Activated CD4-positive, alpha-beta T cell treated with anti-CD3 and anti-CD28 coated beads, Interleukin-2, amount 50 U/mL, for 48 hours (primary cell): ENCODE measurements around the gene ETS2.
A peak's percentile ranks its signal among the peaks of the same experiment; 100 is the strongest.
"Not testable (repeated sequence)": the region's sequence is repeated elsewhere in the genome, so short reads cannot be mapped to it uniquely, and the experiment has no call there.

Experiments used
- DNase-seq, 2 experiments: peaks; one replicate each; pipeline ENCODE4 v3.0.0-alpha.2; 2020

The ETS2 gene

DNA sequence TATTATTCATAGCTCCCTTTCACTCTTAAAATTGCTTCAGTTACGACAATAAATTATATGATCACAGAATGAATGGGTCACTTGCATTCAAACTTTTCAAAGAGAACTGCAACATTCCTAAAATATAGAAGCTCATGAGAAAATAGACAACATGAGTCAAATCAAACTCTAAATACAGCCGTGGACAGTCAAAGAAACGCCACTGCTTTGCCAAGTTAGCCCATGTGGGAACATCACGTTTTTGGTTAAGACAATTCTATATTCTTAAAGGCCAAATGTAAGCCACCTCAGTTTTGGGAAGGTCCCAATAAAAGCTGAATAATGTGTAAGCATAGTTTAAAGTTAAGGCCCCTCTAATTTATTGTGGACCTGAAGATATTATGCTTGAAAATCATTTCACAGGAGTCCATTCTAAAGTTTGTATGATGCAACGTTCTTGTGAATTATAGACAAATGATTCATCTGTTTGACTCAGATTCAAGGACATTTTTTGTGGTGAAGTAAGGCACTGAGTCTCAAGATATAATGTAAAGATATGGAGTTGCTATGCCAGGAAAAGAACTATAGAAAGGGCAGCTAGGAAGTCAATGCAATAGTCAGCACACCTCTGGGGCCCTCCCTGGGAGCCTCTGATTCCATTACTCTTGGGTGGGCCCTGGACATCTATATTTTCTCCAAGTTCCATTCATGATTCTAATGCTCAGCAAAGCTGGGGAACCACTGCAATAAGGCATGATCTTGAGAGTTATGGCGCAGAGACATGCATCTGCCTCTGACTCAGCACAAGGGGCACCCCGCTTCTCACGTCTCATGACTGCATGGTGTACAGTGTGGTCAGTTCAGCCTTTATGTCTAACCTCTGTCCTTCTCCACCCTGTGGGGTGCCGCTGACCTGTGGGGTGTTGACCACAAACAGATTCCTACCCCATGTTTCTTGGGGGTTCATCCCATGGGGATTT lies 33.9 kb downstream of the ETS2 start:
- peak; percentile 13 to 27 for DNase-seq

DNA sequence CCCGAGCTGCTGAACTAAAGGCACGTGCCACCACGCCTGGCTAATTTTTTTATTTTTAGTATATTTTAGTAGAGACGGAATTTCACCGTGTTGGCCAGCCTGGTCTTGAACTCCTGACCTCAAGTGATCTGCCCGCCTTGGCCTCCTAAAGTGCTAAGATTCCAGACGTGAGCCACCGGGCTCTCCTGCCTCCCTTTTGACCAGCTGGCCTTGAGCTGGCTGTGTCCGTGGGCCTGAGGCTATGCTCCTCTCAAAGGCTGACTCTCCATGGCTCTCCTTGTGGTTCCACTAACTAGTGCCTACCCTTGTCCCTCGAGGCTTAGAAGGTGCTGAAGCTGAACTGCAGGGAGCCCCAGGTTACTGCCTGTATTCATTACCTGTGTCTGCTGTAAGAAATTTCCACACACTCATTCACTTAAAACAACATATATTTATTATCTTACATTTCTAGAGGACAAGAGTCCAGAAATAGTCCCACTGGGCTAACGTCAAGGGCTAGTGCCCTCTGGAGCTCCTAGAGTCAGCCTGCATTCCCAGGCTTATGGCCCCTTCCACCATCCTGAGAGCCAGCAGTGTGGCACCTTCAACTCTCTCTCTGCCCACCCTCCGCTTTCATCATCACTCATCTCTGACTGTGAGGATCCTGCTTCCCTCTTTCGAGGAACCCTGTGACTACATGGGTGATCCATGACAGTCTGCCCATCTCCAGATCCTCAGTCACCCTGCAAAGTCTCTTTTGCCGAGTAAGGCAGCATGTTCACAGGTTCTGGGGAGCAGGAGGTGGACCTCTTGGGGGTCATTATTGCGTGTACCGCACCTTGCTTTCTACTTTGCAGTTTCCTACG lies 34.9 kb downstream of the ETS2 start:
- no peak for DNase-seq

DNA sequence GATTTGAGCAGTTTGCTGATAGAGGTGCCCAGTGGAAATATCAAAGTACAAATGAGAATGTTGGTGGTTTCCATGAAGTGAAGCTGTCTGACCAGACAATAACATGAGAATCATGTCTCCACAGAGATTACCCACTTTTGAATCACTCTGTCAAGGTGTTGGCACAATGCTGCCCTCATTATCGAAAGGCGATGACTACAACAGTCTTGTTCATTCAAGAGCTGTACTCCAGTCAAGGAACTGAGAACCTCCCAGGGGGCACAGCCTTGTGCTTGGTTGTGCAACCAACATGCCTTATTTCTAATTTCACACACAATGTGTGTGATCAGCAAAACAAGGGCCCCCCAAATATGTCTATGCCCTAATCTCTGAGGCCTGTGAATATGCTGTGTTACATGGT lies 35.7 kb downstream of the ETS2 start:
- DNase-seq: no peak

DNA sequence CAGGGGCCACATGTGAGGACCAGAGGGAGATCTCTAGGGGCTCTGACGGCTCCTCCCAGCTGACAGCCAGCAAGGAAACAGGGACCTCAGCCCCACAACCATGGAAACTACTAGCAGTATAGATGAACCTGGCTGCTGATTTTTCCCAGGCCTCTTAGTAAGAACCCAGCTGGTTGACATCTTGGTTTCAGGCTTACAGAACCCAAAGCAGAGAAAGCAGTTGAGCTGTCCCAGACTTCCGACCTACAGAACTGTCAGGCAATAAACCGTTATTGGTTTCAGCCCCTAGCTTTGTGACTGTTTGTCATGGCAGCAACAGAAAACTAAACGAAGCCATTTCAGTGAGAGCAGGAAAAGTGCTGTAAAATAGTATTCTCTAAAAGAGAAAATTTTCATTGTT lies 36.4 kb downstream of the ETS2 start:
- no peak for DNase-seq

DNA sequence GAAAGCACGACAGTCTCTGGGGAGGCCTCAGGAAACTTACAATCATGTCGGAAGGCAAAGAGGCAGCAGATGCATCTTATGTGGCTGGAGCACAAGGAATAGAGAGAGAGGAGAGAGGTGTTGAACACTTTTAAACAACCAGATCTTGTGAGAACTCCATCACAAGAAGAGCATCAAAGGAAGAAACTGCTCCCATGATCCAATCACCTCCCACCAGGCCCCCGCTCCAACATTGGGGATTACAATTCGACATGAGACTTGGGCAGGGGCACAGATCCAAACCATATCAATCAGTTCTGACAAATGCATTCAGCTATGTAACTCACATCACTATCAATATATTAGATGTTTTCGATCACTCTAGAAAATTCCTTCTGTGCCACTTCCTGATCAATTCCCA lies 37.6 kb downstream of the ETS2 start:
- DNase-seq: no peak

DNA sequence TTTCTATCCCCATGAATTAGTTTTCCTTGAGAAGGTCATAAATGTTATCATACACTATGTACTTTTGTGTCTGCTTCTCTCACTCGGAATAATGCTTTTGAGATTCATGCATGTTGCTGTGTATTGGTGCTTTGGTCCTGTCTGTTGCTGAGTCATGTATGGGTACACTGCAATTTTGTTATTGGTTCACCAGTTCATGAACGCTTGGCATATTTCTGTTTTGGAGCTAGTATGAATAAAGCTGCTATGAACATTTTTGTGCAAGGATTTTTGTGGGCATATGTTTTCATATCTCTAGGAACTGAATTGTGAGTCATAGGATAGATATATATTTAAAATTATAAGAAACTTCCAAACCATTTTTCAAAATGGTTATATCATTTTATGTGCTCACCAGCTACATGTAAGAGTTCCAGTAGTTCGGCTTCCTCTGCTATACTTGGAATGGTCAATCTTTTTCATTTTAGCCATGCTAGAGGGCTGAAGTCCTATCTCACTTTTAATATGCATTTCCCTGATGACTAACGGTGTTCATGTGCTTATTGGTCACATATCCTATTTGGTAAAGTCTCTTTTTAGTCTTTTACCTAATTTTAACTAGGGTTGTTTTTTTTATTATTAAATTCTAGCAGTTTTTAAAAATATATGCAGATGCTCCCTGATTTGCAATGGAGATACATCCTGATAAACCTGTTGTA lies 38.2 kb downstream of the ETS2 start:
- DNase-seq: no peak

DNA sequence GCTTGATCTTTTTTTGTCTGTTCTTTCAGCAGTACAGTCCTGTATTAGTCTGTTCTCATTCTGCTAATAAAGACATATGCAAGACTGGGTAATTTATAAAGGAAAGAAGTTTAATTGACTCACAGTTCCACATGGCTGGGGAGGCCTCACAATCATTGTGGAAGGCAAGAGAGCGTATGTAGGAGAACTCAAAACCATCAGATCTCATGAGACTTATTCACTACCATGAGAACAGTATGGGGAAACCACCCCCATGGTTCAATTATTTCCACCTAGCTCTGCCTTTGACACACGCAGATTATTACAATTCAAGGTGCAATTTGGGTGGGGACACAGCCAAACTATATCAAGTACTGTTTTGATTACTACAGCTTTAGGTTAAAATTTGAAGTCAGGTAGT lies 39.6 kb downstream of the ETS2 start:
- DNase-seq: not testable (repeated sequence)

DNA sequence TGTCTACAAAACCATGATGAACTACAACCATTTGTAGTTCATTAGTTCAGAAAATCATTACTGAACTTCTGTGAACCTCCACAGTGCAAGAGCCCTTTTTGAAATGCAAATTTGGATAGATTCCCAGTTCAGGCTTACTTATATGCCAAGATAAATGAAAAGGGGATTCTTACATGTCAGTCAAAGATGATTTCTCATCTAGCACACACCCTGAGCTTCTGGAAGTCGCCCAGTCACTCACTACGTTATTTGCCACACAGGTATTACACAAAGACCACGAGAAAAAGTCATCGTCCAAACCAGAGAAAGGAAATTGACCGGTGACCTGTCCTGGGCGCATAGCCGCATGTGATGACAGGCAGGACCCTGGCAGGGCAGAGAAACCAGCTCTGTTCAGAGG lies 41.8 kb downstream of the ETS2 start:
- no peak for DNase-seq

DNA sequence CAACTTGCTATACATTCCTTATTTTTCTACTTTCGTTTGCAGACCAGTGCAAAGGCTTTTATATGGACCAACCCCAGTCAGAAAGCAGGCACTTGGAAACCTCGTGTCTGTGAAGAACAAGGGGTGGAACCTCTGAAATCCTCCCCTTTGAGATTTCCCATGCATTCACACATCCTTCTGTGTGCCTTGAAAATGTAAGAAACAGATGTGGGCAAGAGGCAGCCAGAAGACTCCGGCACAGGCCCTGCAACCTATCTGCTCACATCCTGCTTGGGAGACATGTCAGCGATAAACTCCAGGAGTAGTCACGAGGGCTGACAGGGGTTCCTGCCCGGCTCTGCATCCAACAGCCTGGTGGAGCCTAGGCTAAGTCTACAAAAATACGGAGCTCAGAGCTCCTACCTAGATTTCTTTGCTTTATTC lies 42.5 kb downstream of the ETS2 start:
- DNase-seq: no peak

DNA sequence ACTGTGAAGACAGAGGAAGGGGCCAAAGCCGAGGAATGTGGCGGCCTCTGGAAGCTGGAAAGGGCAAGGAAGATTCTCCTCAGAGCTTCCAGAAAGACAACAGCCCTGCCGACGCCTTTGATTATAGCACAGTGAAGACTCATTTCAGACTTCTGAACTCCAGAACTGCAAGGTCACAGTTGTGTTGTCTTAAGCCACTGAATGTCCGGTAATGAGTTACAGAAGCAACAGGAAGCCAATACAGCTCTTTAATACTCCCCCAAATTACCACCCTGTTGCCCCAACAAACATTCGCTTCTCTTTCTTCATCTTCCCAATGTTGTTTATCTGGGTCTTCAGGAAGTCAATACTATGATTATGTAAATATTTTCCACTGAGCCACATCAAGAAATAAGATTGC lies 44.0 kb downstream of the ETS2 start:
- DNase-seq: no peak

DNA sequence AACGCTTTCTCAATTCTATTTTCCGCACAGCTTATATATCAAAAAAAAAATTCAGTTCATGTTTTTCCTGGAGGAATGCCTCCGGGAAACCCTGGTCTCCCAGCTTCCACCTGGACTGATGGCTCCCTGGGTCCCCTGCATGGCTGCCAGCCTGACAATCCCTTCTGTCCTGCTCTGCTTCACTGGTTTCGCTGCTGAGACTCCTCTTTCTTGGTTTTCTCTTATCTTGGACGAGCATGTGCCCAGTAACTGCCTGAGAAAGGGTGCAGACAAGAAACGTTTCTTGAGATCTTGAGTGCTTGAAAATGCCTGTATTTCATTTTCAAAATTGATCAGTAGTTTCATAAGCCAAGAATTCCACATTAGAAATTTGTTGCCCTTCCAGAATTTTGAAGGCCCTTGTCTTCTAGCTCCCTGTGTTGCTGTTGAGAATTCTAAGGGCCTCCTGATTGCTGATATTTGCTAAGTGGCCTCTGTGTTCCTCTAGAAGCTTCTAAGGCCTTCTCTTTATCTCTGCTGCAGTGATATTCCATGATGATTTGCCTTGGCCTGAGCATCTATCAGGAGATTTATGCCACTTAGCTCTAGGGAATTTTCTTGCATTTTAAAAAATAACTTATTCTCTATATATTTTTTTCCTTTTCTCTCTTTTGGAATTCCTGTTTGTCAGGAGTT lies 44.7 kb downstream of the ETS2 start:
- DNase-seq: no peak

DNA sequence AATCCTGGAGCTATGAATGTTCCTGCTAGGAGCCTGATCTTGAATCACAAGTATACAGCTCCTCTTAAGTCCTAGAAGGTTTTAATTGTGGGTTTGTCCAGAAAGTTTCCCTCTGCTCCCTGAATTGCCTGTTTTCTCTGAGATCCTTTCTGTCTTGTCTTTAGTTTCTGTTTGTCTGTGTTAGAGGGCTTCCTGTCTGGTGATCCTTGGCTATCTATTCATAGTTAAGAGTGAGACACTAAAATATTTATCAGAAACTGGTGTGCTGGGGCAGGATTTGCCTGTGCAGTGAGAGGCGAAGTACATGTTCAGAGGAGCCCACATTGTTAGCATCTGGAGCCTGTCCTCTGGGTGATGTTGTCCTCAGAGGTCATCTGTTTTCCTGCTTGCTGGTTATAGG lies 45.4 kb downstream of the ETS2 start:
- no peak for DNase-seq

DNA sequence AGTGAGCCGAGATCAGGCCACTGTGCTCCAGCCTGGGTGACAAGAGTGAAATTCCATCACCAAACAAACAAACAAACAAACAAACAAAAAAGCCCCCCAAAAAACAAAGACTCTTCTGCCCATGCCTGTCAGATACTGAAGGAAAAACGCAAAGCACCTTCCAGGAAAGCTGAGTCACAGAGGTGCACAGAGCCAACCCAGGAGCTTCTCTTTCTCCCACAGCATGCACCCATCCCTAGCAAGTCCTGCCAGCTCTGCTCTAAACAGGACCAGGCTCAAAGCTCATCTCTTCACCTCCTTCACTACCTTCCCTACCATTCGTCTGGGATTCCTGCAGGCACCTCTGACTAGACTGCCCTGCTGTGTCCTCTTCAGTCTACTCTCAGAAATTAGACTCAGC lies 46.5 kb downstream of the ETS2 start:
- DNase-seq: no peak

DNA sequence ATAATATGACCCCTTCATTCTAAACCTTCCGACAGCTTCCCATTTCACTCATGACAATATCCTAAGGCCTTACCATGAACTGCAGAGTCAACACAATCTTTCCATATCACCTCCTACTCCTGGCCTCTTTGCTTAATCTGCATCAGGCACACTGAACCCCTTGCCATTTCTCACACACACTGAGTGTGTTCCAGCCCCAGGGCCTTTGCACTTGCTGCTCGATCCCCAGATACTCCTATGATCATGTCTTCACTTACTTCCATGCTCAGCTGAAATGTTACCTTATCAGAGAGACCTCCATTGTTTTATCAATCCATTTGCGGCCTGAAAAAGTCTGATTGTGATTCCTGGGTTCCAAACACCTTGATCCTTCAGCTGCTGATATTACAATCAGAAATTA lies 47.0 kb downstream of the ETS2 start:
- no peak for DNase-seq

DNA sequence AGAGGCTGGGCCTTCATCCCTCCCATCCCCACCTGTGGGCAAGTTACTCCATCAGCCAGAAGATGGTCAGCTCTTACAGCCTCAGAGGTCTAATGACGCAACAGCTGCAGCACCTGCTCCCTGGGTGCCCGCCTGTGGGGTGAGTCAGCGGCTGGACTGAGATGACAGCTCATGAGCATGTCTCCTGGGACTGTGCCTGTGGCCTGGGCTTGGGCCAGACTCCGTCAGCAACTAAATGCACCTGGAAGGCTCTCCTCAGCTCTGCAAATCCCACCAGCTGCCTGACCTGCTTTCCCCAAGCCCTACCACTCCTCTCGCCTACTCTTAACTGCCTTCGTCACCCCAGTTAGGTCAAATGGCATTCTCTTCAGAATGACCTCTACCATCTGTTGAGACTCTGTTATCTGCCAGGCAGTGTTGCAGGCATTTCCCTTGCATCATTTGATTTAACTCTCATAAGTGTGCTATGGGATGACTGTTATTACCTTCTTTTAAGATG lies 47.7 kb downstream of the ETS2 start:
- DNase-seq: no peak

DNA sequence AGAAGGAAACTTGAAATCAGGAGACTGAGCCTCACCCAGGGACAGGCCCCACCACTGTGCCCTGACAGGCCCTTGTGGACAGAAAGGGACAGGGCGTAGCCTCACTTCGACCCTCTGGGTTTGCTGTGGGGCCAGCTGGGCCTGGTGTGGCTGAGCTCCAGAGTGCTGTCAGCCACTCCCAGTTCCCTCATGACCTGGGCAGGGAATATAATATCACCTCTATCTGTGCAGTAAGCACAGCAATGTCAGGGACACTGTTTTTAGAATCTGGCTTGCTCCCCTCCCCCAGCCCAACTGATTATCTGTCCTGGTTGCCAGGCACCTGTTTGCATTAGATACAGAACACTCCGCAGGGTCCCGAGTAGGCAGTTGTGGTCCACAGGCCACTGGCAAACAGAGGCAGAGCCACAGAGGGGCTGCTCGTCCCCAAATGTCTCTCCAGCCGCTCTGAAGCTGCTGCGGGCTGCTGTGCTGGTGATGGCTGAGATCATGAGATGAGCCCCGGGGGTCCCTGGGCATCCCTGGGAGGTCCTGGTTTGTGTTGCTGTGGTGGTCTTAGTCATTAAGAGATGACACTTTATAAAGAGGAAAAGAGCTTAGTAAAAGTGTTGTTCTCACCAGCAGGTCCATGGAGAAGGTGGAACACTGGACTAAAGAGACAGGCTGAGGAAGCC lies 51.6 kb downstream of the ETS2 start:
- no peak for DNase-seq

DNA sequence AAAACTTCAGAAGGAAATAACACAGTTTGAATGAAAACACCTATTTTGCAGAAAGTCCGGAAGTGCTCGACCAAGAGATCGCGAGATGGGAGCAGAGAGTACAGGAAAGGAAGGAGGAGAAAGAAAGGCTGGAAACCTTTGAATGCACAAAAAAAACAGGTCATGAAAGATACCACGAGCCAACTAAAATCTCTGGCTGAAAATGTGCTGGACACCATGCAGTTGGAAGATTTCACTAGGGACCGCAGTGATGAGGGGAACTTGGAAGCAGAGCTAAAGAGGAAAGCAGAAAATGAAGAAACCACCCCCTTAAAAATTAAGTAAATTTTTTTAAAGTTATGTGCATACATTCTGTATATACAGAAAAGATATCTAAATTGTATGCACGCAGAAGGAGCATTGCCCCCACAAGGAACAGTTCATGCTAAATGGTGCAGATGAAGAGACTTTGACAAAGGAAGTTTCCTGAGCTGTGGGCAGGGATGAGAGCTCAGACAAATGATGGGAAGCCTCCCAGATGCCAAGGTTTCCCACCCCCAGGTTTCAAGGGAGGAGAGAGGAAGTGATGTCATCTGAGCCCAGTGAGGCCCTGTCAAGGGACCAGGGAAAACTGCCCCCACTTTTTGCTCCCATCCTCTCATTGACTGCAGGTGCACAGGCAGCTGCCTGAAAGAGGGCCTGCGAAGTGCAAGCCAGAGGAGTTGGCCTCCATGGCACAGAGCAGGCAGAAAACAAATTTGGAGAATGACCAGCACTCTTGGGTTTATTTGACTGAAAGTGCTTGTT lies 52.5 kb downstream of the ETS2 start:
- DNase-seq: no peak

DNA sequence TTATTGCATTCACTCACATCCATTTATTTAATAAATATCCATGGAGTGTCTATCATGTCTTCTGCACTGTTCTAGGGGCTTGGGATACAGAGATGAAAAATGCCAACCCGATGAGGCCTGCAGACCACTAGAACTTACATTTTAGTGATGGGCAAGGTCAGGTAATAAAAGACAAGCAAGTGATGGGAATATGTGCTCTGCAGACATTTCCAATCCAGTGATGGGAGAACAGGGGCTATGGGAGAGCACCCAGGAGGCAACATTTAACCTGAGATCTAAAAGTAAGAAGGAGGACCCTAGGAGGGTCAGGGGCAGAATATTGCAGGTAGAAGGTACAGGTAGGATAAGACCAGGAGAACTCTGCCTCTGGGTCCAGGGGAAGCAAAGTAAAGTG lies 53.1 kb downstream of the ETS2 start:
- no peak for DNase-seq

DNA sequence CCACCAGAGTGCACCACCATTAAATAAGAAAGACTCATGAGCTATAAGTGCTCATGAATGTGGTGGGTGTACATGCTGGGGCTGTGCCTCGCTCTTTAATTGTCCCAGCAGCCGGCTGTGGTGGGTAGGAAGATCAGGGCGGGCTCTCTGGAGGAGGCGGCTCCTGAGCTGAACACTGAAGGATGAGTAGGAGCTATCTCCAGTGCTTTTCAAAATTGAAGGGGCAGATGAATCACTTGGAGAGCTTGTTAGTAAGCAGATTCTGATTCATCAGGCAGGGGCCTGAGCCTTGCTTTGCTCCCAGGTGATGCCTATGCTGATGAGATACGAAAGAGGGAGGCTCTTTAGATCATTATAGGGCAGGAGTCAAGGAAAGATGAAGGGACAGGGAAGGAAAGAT lies 54.1 kb downstream of the ETS2 start:
- DNase-seq: no peak

DNA sequence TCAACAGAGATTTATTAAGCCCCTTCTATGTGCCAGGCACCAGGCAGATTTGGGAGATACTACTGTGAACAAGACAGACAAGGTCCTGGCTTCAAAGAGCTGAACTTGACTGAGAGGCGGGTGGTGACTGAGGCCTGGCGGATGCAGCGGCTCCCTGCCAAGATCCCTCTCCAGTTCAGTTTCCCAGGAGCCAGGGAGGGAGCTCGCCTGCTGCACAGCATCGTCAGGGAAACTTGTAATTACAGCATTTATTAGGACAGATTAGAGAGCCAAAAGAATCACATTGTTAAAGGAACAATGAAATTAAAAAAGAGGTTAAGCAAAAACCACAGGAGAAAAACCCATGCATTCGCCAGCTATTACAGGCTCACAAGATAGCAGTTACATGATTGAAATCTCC lies 55.3 kb downstream of the ETS2 start:
- DNase-seq: no peak

DNA sequence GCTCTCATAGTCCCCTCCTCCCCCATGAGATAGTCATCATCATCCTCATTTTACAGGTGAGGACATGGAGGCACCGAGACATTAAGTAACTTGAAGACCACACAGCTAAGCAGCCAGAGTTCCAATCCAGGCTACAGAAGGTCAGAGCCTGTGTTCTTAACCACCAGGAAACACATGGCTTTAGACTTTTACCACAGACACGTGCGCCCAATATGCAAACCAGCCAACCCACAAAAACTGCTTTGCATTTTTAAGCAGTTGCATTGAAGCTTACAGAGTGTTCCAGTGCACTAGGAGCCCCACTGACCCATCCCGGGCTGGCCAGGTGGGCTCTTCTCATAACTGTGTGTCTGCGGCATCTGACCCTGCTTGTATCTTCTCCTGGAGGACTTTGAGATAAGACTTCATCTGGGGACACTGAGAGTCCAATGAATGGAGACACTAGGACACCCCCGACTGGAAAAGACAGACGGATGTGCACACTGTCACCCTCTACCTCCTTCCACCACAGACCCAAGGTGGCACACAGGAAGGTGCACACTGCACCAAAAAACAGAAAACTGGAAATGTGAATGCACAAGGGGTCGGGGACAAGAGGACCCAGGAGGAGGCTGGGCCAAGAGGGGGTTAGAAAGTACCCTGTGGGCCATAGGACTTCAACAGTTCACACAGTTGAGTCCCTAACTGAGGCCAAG lies 56.4 kb downstream of the ETS2 start:
- DNase-seq: no peak
